IMR-90 (cell line): Measurements from ENCODE around the gene P2RX7.
"Not testable (repeated sequence)": the region's sequence is repeated elsewhere in the genome, so short reads cannot be mapped to it uniquely, and the experiment has no call there.

Experiments
- CEBPB ChIP-seq: IDR thresholded peaks from 2 replicates; pipeline ENCODE4 v1.6.1; 2012; ENCODE audit warnings: low read depth, low read length, improper control_type of control experiment
- RAD21 ChIP-seq: IDR thresholded peaks from 2 replicates; pipeline ENCODE4 v1.6.1; 2012; ENCODE audit warnings: low read length, improper control_type of control experiment
- RFX5 ChIP-seq: IDR thresholded peaks from 2 replicates; pipeline ENCODE4 v1.8.0; 2012; ENCODE audit warnings: low read depth, mild to moderate bottlenecking, low read length, moderate library complexity
- TF ChIP-seq, protein P1 (sequence below): conservative IDR thresholded peaks from 2 replicates; pipeline ENCODE4 v1.5.1; 2012; ENCODE audit warnings: mild to moderate bottlenecking, low read depth, low read length, improper control_type of control experiment

DNA sequence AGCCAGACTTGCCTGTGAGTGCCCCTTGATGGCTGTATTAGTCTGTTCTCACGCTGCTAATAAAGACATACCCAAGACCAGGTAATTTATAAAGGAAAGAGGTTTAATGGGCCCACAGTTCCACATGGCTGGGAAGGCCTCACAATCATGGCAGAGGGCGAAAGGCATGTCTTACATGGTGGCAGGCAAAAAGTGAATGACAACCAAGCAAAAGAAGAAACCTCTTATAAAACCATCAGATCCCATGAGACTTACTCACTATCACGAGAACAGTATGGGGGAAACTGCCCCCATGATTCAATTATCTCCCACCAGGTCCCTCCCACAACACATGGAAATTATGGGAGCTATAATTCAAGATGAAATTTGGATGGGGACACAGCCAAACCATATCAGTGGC lies 16.6 kb downstream of the P2RX7 start:
- TF ChIP-seq RAD21, CEBPB, RFX5: not testable (repeated sequence)
- TF ChIP-seq, protein P1, sequence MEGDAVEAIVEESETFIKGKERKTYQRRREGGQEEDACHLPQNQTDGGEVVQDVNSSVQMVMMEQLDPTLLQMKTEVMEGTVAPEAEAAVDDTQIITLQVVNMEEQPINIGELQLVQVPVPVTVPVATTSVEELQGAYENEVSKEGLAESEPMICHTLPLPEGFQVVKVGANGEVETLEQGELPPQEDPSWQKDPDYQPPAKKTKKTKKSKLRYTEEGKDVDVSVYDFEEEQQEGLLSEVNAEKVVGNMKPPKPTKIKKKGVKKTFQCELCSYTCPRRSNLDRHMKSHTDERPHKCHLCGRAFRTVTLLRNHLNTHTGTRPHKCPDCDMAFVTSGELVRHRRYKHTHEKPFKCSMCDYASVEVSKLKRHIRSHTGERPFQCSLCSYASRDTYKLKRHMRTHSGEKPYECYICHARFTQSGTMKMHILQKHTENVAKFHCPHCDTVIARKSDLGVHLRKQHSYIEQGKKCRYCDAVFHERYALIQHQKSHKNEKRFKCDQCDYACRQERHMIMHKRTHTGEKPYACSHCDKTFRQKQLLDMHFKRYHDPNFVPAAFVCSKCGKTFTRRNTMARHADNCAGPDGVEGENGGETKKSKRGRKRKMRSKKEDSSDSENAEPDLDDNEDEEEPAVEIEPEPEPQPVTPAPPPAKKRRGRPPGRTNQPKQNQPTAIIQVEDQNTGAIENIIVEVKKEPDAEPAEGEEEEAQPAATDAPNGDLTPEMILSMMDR: not testable (repeated sequence)
